HG02884 (cell line): Measurements from ENCODE around the gene HOXD3.

Experiments
- ATAC-seq: cut with Tn5 transposase; IDR thresholded peaks from one replicate; pipeline ENCODE4 v1.9.1; 2021; ENCODE audit warnings: mild to moderate bottlenecking, moderate library complexity; ENCODE audit not compliant: unreplicated experiment

The HOXD3 gene

GRCh38 chr2:176174824-176175708 is 18.0 kb downstream of the HOXD3 start:
- no peak for ATAC-seq

- ATAC-seq: no peak
Measured at GRCh38 chr2:176175709-176176607, 18.9 kb downstream of the HOXD3 start.

GRCh38 chr2:176177580-176178037 is 20.5 kb downstream of the HOXD3 start:
- ATAC-seq: no peak

GRCh38 chr2:176178038-176178756 is 21.1 kb downstream of the HOXD3 start:
- no peak for ATAC-seq

DNA sequence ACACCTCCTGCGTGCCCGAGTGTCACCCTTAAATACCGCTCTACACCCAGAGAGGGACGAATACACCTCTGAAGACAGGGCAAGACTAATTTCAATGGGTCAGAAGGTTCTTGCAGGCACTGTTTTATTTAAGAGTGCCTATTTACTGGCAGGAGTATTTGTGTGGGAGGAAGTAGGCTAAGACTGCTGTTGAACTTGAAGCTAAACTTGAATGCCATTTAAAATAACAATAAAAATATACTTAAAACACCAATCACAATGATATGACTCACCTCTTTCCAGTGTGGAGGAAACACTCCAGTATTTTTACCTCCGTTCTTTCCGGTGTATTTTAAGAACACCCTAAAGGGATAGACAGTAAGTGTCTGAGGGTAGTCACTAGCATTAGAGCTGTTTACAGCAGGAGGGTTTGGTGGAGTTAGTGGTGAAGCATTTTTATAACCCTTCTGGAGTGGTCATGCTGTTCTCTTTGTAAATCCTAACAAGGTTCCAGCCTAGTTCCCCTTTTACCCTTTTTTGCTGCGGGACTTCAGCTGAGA is 21.7 kb downstream of the HOXD3 start:
- ATAC-seq: no peak

DNA sequence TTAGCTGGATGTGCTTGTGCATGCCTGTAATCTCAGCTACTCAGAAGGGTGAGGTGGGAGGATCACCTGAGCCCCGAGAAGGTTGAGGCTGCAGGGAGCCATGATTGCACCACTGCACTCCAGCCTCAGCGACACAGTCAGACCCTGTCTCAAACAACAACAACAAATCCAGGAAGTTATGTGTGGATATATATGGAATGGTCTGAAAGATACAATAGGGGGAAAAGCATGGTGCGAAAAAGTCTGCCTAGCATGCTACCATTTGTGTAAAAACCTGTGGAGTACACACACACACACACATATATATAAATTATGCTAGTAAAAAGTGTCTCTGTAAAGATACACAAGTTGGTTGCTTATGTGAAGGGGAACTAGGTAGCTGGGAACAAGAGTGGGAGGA is 24.4 kb downstream of the HOXD3 start:
- ATAC-seq: no peak

GRCh38 chr2:176182671-176183070 is 25.6 kb downstream of the HOXD3 start:
- no peak for ATAC-seq

- ATAC-seq: no peak
Measured at GRCh38 chr2:176184749-176185148, 27.6 kb downstream of the HOXD3 start.

- ATAC-seq: no peak
Measured at GRCh38 chr2:176186024-176186423, 28.9 kb downstream of the HOXD3 start.

GRCh38 chr2:176187200-176187898 is 30.2 kb downstream of the HOXD3 start:
- no peak for ATAC-seq

DNA sequence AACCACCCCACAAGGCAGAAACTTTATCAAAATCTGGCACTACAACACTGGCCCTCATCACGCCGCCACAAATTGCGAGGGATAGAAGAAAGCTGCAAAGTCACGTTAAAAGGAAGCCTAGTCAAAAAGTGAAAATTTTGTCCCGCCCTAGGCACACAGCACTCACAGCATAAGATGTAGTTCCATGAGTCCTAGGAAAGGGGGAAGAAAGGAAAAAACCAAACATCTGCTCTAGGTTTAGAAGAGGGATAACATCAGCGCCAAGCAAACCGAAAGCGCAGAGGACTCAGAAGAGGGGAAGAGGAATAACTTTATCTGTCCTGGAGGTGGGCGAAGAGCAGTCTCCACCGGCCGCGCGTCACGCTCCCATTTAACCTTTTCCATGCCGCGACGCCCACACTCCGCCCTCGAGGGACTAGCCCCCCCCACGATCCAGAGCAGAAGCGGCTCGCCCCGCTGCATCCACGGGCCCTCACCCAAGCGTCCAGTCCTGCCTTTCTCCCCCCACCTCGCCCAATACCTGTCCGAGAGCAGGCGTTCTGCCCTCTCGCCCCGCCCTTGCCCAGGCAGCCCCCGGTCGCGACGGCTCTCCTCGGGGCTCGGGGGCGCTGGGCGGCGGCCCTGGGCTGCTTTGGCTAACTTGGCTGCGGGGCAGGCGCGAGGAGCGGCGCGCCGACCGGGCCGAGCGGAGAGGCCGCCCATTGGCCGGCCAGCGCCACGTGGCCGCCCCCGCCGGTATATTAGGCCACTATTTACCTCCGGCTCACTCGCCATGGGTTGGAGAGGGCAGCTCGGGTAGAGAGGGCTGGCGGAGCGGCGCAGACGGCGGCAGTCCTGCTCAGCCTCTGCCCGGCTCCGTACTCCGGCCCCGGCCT is 31.0 kb downstream of the HOXD3 start, which contains the start of gene HOXD1:
Gene HOXD1, plus strand, starts transcription at position 770 of the 875 bp plus-strand sequence. CDS start 134 bp downstream, outside the sequence.
- ATAC-seq: no peak

DNA sequence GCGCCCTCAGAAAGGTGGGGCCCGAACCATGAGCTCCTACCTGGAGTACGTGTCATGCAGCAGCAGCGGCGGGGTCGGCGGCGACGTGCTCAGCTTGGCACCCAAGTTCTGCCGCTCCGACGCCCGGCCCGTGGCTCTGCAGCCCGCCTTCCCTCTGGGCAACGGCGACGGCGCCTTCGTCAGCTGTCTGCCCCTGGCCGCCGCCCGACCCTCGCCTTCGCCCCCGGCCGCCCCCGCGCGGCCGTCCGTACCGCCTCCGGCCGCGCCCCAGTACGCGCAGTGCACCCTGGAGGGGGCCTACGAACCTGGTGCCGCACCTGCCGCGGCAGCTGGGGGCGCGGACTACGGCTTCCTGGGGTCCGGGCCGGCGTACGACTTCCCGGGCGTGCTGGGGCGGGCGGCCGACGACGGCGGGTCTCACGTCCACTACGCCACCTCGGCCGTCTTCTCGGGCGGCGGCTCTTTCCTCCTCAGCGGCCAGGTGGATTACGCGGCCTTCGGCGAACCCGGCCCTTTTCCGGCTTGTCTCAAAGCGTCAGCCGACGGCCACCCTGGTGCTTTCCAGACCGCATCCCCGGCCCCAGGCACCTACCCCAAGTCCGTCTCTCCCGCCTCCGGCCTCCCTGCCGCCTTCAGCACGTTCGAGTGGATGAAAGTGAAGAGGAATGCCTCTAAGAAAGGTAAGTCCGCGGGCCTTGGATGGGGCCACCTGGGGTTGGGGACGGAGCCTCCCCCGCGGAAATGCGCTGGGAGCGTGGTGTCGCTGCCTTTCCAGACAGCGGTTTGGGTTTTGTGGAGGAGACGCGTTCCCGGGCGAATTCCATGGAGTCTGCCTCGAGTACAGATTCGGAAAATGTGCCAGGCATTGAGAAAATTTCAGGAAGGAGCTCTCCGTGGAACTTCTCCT is 31.9 kb downstream of the HOXD3 start:
- ATAC-seq: no peak

- no peak for ATAC-seq
Measured at GRCh38 chr2:176189681-176190641, 32.9 kb downstream of the HOXD3 start.

- no peak for ATAC-seq
Measured at GRCh38 chr2:176192351-176192750, 35.2 kb downstream of the HOXD3 start.

- ATAC-seq: no peak
Measured at GRCh38 chr2:176193048-176193447, 35.9 kb downstream of the HOXD3 start.

DNA sequence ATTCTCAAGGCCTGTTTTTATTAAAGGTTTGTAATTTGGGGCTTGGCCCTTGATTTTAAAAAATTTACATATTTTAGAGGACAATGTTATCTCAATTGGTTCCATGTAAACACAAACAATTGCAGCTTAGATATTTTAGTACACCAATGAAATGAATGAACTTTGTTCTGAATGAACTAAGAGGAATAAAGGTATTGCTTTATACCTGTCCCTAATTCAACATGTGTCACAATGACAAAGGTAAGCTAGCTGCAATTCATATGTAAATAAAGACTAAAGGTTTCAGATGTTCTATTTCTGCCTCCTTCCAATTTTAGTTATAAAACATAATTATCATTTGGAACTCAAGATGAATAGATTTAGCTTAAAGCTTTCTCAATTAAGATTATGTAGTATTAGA is 42.8 kb downstream of the HOXD3 start:
- ATAC-seq: no peak

DNA sequence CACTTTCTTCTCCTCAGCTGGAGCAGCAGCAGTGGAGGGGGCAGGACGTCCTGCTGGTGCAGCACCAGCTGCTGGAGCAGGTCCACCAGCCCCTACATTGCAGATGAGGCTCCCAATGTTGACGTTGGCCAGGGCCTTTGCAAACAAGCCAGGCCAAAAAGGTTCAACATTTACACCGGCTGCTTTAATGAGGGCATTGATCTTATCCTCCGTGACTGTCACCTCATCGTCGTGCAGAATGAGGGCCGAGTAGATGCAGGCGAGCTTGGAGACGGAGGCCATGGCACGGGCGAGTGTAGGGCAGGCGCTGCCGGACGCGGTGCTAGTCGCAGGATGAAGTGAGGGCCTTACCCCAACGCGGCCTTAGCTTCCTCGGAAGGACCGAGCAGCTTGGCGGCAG is 43.9 kb downstream of the HOXD3 start:
- ATAC-seq: no peak
